NCI-H2171 (cell line): ENCODE results near the gene TM9SF1.
"Not testable (repeated sequence)": the region's sequence is repeated elsewhere in the genome, so short reads cannot be mapped to it uniquely, and the experiment has no call there.

Source experiments
- DNase-seq: peaks from one replicate; lab custom pipeline; 2025; lab: John Stamatoyannopoulos, UW

Gene TM9SF1

GRCh38 chr14:24226473-24226872 lies 31.2 kb upstream of the TM9SF1 start:
- DNase-seq, result no peak

DNA sequence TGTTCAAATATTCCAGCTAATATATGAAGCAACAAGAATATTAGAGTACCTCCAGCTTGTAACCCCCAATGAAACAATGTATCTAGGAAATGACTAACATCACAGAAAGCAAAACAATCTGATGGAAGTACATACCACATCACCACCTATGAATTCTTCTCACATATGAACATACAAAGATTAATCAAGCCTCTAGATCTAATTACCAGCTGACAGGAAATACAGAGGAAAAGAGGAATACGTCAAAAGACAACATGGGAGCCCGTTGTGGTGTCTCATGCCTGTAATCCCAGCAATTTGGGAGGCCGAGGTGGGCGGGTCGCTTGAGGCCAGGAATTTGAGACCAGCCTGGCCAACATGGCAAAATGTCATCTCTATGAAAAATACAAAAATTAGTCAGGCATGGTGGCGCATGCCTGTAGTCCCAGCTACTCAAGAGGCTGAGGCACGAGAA lies 29.4 kb upstream of the TM9SF1 start:
- DNase-seq, result no peak

GRCh38 chr14:24222987-24223386 lies 27.7 kb upstream of the TM9SF1 start:
- not testable (repeated sequence) for DNase-seq

GRCh38 chr14:24219521-24219920 lies 24.3 kb upstream of the TM9SF1 start:
- no peak for DNase-seq

DNA sequence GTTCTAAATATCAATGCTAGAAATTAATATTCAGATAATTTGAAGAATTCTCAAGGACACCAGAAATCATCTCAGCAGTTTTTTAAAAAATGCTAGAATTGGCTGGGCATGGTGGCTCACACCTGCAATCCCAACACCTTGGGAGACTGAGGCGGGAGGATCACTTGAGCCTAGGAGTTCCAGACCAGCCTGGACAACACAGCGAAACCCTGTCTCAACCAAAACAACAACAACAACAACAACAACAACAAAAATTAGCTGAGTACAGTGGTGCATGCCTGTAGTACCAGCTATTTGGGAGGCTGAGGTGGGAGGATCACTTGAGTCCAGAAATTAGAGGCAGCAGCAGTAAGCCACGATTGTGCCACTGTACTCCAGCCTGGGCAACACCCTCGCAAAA lies 23.8 kb upstream of the TM9SF1 start:
- no peak for DNase-seq

GRCh38 chr14:24216876-24217275 lies 21.6 kb upstream of the TM9SF1 start:
- DNase-seq, result not testable (repeated sequence)

GRCh38 chr14:24216345-24216699 lies 21.1 kb upstream of the TM9SF1 start:
- no peak for DNase-seq

- DNase-seq, result peak; percentile 89
Observed at GRCh38 chr14:24215495-24216344, 20.5 kb upstream of the TM9SF1 start, which contains the start of gene MDP1. TSS of gene MDP1 (minus strand) at chr14:24216066. CDS start at chr14:24215955, 111 bp downstream.

- no peak for DNase-seq
Observed at GRCh38 chr14:24213866-24214662, 18.8 kb upstream of the TM9SF1 start.

GRCh38 chr14:24212924-24213865 lies 18.0 kb upstream of the TM9SF1 start, which contains the start of gene CHMP4A:
TSS of gene CHMP4A (minus strand) at chr14:24213488. CDS start at chr14:24213439, 49 bp downstream.
- peak; percentile 99 for DNase-seq

DNA sequence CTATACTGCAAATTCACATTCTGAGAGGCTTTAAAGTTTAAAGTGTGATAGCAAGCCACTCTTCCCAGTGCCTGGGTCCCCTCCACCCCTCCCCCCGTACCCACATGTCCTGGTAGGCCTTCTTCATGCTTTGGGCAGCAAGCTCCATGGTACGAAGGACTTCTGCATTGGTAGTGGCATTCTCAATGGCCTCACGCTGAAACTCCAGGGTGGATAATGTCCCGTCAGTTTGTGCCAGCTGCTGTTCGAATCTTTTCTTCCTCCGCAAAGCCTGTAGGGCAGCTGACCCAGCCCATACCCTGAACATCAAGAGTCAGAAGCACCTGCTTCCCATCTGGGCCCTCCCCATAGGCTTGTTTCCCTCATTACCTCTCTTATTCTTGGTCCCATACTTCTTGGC lies 16.1 kb upstream of the TM9SF1 start:
- DNase-seq, result no peak

- no peak for DNase-seq
Observed at GRCh38 chr14:24207625-24208024, 12.4 kb upstream of the TM9SF1 start.

GRCh38 chr14:24207104-24207551 lies 11.9 kb upstream of the TM9SF1 start:
- DNase-seq, result no peak

DNA sequence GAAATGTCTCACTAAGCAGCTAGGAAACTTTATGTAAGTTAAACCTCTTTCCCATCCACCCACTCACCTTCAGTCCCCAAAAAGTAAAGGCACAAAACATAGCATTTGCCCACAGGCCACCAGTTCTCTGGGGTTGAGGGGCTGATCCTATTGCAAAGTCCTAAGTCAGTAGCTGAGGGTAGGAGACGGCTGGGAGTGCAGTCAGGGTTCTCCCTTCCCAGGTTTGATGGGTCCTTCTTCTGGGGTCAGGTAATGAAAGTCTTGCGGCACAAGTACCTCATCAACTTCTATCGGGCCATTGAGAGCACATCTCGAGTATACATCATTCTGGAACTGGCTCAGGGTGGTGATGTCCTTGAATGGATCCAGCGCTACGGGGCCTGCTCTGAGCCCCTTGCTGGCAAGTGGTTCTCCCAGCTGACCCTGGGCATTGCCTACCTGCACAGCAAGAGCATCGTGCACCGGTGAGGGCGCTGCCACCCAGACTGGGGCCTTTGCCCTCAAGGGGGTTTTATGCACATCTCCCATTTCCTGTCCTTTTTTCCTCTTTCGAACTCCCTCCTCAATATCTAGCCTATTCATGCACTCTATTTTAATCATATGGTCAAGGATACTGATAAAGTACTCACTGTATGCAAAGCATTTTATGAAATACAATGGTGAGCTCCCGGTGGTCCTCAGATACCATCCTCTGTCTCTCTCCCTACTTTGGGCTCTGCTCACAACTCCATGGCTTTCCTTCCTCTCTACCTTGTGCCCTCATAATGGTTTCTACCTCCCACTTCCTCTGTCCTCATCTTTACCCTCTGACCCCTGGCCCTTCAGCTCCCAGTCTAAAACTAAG lies 11.2 kb upstream of the TM9SF1 start:
- DNase-seq, result no peak

DNA sequence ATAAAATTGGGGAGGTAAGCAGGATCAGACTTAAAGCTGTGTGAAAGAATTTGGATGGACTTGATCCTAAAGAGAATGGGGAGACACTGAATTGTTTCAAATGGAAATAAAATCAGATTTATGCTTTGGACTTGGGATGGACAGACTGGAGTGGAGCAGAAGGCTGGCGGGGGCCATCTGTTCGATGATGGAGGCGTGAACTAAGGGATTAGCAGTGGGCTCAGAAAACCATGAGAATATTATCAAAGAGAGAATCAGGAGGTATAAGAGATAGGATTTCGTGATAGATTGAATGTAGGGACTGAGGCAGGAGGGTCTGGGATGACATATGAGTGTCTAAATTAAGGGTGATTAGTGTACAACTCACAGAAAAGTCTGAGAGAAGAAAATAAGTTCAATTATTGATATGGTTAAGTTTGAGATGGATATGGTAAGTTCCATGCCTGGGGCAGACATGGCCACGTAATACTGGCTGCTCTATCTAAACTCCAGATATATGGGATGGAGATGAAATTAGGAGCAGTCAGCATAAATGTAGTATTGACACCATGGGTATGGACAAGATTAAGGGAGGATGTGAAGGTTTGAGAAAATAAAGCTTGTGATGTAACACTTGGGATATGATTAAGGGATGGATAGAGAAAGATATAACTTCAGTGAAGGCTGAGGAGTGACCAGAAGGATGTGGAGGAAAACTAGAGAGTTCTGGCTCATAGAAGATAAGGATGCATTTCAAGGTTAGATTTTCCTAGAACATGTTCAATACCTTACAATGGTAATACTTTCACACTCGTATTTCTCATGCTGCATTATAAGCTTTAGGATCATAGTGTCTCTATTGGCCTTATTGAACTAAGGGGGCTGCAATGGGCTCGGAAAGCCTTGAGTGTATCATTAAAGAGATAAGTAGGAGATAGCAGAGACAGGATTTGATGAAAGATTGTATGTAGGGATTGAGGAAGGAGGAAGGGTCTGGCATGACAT lies 9.2 kb upstream of the TM9SF1 start:
- DNase-seq, result no peak

DNA sequence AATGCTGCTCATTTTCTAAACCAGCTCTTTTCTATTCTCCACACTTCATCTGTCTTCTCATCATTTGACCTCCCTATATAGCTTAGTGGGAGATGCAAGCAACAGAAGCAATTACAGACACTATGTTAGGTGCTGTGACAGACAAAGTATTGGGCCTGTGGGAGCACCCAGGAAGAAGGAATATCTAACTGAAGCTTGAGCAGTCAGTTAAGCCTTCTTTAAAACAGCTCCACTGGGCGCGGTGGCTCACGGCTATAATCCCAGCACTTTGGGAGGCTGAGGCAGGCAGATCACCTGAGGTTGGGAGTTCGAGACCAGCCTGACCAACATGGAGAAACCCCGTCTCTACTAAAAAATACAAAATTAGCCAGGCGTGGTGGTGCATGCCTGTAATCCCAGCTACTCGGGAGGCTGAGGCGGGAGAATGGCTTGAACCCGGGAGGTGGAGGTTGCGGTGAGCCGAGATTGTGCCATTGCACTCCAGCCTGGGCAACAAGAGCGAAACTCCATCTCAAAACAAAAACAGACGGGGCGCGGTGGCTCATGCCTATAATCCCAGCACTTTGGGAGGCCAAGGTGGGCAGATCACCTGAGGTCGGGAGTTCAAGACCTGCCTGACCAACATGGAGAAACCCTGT lies 8.1 kb upstream of the TM9SF1 start:
- not testable (repeated sequence) for DNase-seq

- not testable (repeated sequence) for DNase-seq
Observed at GRCh38 chr14:24202538-24202937, 7.3 kb upstream of the TM9SF1 start.

DNA sequence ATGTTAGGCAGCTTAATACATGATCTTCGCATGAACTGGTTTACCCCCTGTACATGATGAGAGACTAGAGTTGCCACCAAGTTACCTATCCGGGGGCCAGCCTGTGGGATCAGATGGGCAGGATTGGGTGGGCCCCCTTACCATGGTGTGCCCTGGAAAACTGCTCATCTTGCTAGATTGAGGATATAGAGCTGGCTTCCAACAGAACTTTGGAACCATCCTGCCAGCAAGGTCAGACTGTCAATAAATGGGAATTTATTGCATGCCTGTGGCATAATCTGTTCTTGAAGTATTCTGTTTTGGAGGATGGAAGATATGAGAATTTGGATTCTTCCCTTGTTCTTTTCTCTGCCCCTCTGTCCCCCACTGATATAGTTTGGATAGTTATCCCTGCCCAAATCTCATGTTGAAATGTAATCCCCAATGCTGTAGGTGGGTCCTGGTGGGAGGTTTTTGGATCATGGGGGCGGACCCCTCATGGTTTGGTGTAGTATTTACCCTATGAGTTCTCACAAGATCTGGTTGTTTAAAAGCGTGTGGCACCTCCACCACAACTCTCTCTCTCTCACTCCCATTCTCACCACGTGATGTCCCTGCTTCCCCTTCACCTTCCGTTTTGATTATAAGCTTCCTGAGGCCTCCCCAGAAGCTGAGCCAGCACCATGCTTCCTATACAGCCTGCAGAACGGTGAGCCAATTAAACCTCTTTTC lies 3.7 kb upstream of the TM9SF1 start:
- no peak for DNase-seq
